HG03139 (cell line): ENCODE results near the gene ZBTB8A.
A peak's percentile ranks its signal among the peaks of the same experiment; 100 is the strongest.
"Not testable (repeated sequence)": the region's sequence is repeated elsewhere in the genome, so short reads cannot be mapped to it uniquely, and the experiment has no call there.

Source experiments
- ATAC-seq: cut with Tn5 transposase; IDR thresholded peaks from one replicate; pipeline ENCODE4 v1.9.1; 2021; ENCODE audit not compliant: unreplicated experiment

Gene ZBTB8A

GRCh38 chr1:32618673-32619221 lies 79.5 kb downstream of the ZBTB8A start:
- no peak for ATAC-seq

GRCh38 chr1:32619701-32620485 lies 80.7 kb downstream of the ZBTB8A start:
- ATAC-seq, result peak; percentile 71

- no peak for ATAC-seq
These were observed 83.0 kb downstream of the ZBTB8A start for GRCh38 chr1:32622205-32622604.

- ATAC-seq, result no peak
These were observed 83.8 kb downstream of the ZBTB8A start for GRCh38 chr1:32622806-32623681.

- ATAC-seq, result no peak
These were observed 84.5 kb downstream of the ZBTB8A start for GRCh38 chr1:32623775-32624174.

- ATAC-seq, result no peak
These were observed 86.9 kb downstream of the ZBTB8A start for GRCh38 chr1:32626176-32626575.

GRCh38 chr1:32627596-32628162 lies 88.5 kb downstream of the ZBTB8A start:
- ATAC-seq, result peak; percentile 68

GRCh38 chr1:32630173-32630572 lies 90.9 kb downstream of the ZBTB8A start:
- ATAC-seq, result not testable (repeated sequence)

DNA sequence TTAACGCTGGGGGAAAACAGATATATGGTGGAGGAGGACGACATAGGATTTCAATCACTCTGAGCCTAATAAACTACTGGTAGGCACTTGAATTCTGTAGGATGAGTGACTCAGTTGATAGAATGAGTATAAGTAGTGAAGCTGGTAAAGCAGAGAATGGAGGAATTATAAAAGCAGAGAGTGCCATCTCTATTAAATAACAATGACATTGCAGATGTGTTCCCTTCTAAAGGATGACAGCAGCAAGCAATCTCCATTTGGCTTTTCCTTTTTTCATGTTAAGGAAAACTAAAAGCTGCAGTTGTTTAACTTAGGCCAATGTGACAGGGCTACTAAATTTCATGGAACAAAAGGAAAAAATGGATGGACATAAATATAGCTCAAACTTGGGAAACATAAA lies 93.6 kb downstream of the ZBTB8A start:
- no peak for ATAC-seq

DNA sequence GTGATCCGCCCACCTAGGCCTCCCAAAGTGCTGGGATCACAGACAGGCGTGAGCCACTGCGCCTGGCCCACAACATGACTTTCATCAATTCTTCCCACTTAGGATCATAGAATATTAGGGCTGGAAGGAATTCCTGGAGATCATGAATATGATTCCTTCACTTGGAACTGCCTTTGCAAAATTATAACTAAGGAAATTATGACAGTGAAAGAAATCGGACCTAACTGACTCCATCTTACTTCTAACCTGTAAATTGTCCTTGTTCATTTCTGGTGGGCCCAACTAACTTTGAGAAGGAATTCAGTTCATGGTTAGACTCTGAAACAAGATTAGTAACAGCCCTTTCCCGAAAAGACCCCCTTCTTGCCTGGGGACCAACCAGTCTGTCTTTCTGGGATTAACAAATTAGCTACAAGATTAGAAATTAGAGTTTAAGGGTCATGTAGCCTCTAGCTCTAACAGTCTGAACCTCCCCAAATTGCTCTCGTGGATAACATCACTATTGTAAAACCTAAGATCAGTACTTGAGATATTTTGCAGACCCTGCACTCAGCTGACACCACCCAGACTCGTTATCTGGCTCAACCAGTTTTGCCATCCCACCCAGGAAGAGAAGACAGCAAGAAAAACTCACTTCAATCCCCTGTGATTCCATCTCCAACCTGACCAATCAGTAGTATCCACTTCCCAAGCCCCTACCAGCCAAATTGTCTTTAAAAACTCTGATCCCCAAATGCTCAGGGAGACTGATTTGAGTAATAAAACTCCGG lies 96.5 kb downstream of the ZBTB8A start:
- no peak for ATAC-seq

GRCh38 chr1:32636914-32637645 lies 97.9 kb downstream of the ZBTB8A start:
- ATAC-seq, result no peak

DNA sequence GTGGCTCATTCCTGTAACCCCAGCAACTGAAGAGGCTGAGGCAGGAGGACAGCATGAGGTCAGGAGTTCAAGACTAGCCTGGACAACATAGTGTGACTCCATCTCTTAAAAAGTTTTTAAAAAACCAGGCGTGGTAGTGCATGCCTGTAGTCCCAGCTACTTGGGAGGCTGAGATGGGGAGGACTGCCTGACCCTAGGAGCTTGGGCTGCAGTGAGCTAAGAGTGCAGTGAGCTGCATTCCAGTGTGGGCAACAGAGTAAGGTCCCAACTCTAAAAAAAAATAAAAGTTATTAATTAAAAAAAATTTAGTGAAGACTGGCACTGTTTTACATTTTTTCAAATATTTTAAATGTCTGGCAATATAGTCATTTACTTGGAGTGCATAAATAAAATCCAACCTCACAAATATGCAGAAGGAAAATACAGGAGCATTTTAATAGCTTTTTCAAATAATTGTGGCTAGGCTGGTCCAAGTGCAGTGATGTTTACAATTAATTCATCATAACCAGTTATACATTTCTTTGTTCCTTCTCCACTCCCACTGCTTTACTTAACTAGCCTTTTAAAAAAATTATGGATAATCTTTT lies 100.4 kb downstream of the ZBTB8A start:
- ATAC-seq, result no peak

DNA sequence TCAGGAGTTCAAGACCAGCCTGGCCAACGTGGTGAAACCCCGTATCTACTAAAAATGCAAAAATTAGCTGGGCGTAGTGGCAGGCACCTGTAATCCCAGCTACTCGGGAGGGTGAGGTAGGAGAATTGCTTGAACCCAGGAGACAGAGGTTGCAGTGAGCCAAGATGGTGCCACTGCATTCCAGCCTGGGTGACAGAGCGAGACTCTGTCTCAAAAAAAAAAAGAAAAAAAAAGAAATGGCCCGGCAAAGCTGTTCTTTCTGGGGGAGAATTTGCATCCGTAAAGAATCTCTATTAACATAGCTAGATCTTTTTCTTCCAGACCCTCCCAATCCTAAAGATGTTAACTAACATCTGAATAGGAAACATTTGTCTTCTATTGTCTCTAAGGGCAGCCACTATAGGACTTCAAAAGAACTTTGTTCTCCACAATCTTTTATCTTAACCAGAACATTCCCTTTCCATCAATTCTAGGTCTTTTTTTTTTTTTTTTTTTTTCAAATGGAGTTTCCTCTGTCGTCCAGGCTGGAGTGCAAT lies 103.1 kb downstream of the ZBTB8A start:
- ATAC-seq, result not testable (repeated sequence)

GRCh38 chr1:32644426-32644825 lies 105.2 kb downstream of the ZBTB8A start:
- ATAC-seq, result no peak

DNA sequence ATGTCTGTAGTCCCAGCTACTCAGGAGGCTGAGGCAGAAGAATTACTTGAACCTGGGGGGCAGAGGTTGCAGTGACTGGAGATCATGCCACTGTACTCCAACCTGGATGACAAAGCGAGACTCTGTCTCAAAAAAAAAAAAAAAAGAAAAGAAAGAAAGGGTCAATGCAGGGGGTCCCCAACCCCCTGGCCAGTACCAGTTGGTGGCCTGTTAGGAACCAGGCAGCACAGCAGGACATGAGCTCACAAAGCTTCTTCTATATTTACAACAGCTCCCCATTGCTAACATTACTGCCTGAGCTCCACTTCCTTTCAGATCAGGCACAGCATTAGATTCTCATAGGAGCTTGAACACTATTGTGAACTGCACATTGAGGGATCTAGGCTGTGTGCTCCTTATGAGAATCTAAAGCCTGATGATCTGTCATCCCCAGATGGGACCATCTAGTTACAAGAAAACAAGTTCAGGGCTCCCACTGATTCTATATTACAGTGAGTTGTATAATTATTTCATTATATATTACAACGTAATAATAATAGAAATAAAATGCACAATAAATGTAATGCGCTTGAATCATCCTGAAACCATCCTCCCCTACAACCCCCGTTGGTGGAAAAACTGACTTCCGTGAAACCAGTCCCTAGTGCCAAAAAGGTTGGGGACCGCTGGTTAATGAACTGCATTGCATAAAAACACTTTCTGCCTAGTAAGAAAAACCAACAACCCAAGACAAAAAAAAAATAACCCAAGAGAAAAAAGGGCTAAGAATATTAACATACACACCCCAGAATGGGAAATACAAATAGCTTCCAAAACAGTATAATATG lies 108.3 kb downstream of the ZBTB8A start:
- no peak for ATAC-seq

DNA sequence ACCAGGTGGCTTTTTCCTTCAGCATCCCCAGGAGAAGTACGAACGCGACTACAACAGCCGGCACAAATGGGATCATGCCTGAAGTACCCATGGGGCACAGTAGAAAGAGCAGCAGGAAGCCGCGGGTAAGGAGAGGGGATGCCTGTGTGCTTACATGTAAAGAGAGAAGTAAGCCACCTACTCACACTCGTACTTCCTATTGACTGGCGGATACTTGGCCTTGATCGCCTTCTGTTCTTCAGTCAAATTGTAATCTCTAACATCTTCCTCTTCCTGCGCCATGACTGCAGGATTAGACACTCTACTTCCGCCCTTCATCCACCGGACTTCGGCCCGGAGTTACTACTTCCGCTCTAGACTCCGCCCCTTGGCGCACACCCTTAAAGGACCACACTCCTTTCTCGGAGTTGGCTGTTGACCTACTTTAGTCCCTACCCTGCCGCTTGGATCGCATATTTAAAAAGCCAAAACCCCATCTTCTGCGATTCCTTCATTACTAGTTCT lies 111.1 kb downstream of the ZBTB8A start, which contains the start of gene ZBTB8OS:
TSS of gene ZBTB8OS (minus strand) at position 303 of the 504 bp plus-strand sequence. CDS start at position 282, 21 bp downstream.
- ATAC-seq, result peak; percentile 48

DNA sequence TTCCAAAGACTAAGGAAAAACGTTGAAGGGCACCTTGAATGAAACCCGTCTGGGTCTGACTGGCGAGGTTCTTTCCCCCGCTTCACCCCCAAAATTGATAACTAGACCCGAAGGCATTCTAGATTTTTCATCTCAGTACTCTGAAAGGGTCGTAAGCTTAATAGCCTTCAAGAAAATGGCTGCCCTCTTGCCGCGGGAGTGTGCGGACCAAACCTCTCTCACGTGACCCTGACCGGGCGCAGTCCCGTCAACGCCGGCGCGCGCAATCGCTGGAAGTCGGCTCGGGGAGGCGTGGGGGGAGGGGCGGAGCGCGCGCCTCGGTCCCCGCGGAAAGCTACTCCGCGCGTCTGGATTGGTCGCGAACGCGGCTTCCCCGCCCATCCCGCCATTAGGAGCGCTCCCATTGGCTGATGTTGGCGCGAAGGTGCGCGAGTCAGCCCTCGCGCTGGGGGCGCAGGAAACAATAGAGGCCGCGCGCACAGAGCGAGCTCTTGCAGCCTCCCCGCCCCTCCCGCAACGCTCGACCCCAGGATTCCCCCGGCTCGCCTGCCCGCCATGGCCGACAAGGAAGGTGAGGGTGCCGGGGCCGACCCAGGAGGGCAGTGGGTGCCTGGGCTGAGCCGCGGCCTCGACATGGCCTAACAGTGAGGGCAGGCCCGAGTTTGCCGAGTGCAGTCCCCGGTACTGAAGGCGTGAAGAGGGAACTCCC lies 111.7 kb downstream of the ZBTB8A start, which contains the start of gene RBBP4:
TSS of gene RBBP4 (plus strand) at position 457 of the 709 bp plus-strand sequence. CDS start at position 556, 99 bp downstream.
- ATAC-seq, result peak; percentile 70
